ENCODE data around the gene PCNX1. TPM values are rescaled to one million over a fixed set of nuclear protein-coding genes. Genes with fewer than 3 reads are reported as not detected.
"Not testable (repeated sequence)": the region's sequence is repeated elsewhere in the genome, so short reads cannot be mapped to it uniquely, and the experiment has no call there.

PCNX1 gene
- total and polyA plus RNA-seq, 2 donors = 16.0 to 127 TPM

- no peak for DNase-seq (ENCODE audit: extremely low spot score)
- 80% methylated on average over 1 of the region's 1 CpG for WGBS
- Histone ChIP-seq H3K4me3 (ENCODE audit: low read depth, low read length) (no peak overlapping the region), H3K27ac (ENCODE audit: low read depth) (no peak overlapping the region), H3K36me3 (ENCODE audit: insufficient read depth) (no peaks in the 10 kb centered on the region), H3K4me1 (ENCODE audit: insufficient read depth) (no peaks in the 10 kb centered on the region)
Observed at GRCh38 chr14:71011479-71011878, 104.2 kb downstream of the PCNX1 start.

GRCh38 chr14:71012888-71013287 lies 105.6 kb downstream of the PCNX1 start:
- Histone ChIP-seq H3K36me3 (ENCODE audit: insufficient read depth) (no peaks in the 10 kb centered on the region), H3K4me3 (ENCODE audit: low read depth, low read length) (no peak overlapping the region), H3K4me1 (ENCODE audit: insufficient read depth) (no peaks in the 10 kb centered on the region), H3K27ac (ENCODE audit: low read depth) (no peak overlapping the region)
- DNase-seq (ENCODE audit: extremely low spot score) = no peak
- WGBS = 89% methylated on average over 4 of the region's 4 CpGs

- H3K27ac ChIP-seq (ENCODE audit: low read depth) = no peak overlapping the region
- WGBS = 25% methylated on average over 1 of the region's 1 CpG
- H3K4me3 ChIP-seq (ENCODE audit: low read depth, low read length) = no peak overlapping the region
- DNase-seq (ENCODE audit: extremely low spot score) = no peak
- H3K36me3 ChIP-seq (ENCODE audit: insufficient read depth) = no peaks in the 10 kb centered on the region
- no peaks in the 10 kb centered on the region for H3K4me1 ChIP-seq (ENCODE audit: insufficient read depth)
Observed at GRCh38 chr14:71013551-71014192, 106.4 kb downstream of the PCNX1 start.

GRCh38 chr14:71019917-71020316 lies 112.7 kb downstream of the PCNX1 start:
- H3K36me3 ChIP-seq (ENCODE audit: insufficient read depth); DNase-seq (ENCODE audit: extremely low spot score); H3K27ac ChIP-seq (ENCODE audit: low read depth); H3K4me1 ChIP-seq (ENCODE audit: insufficient read depth); H3K4me3 ChIP-seq (ENCODE audit: low read depth, low read length): not testable (repeated sequence)
- 99% methylated on average over 2 of the region's 3 CpGs for WGBS

GRCh38 chr14:71021347-71022011 lies 114.2 kb downstream of the PCNX1 start:
- WGBS = 13% methylated on average over 1 of the region's 1 CpG
- no peak overlapping the region for H3K27ac ChIP-seq (ENCODE audit: low read depth)

GRCh38 chr14:71022012-71022869 lies 115.0 kb downstream of the PCNX1 start:
- H3K4me3 ChIP-seq (ENCODE audit: low read depth, low read length) = no peak overlapping the region
- no peak for DNase-seq (ENCODE audit: extremely low spot score)
- H3K4me1 ChIP-seq (ENCODE audit: insufficient read depth) = no peaks in the 10 kb centered on the region
- H3K36me3 ChIP-seq (ENCODE audit: insufficient read depth) = no peaks in the 10 kb centered on the region
- no peak overlapping the region for H3K27ac ChIP-seq (ENCODE audit: low read depth)
- 69% methylated on average over 3 of the region's 3 CpGs for WGBS

More at GRCh38 chr14:71021347-71022011, 114.2 kb downstream of the PCNX1 start:
- Histone ChIP-seq H3K36me3 (ENCODE audit: insufficient read depth) (no peaks in the 10 kb centered on the region), H3K4me3 (ENCODE audit: low read depth, low read length) (no peak overlapping the region), H3K4me1 (ENCODE audit: insufficient read depth) (no peaks in the 10 kb centered on the region)
- no peak for DNase-seq (ENCODE audit: extremely low spot score)

- no peak overlapping the region for H3K27ac ChIP-seq (ENCODE audit: low read depth)
- DNase-seq (ENCODE audit: extremely low spot score) = no peak
- no peaks in the 10 kb centered on the region for H3K36me3 ChIP-seq (ENCODE audit: insufficient read depth)
Observed at GRCh38 chr14:71022939-71023338, 115.7 kb downstream of the PCNX1 start.

GRCh38 chr14:71029236-71029781 lies 122.0 kb downstream of the PCNX1 start:
- H3K27ac ChIP-seq (ENCODE audit: low read depth) = no peak overlapping the region
- H3K36me3 ChIP-seq (ENCODE audit: insufficient read depth) = peaks cover 4% of the 10 kb centered on the region
- 95% methylated on average over 2 of the region's 2 CpGs for WGBS
- H3K4me1 ChIP-seq (ENCODE audit: insufficient read depth) = no peaks in the 10 kb centered on the region
- H3K4me3 ChIP-seq (ENCODE audit: low read depth, low read length) = no peak overlapping the region
- DNase-seq (ENCODE audit: extremely low spot score) = no peak

More at GRCh38 chr14:71022939-71023338, 115.7 kb downstream of the PCNX1 start:
- Histone ChIP-seq H3K4me1 (ENCODE audit: insufficient read depth) (no peaks in the 10 kb centered on the region), H3K4me3 (ENCODE audit: low read depth, low read length) (no peak overlapping the region)

- Histone ChIP-seq H3K4me3 (ENCODE audit: low read depth, low read length) (no peak overlapping the region), H3K27ac (ENCODE audit: low read depth) (no peak overlapping the region), H3K36me3 (ENCODE audit: insufficient read depth) (peaks cover 6% of the 10 kb centered on the region), H3K4me1 (ENCODE audit: insufficient read depth) (no peaks in the 10 kb centered on the region)
- WGBS = 91% methylated on average over 1 of the region's 1 CpG
- DNase-seq (ENCODE audit: extremely low spot score) = no peak
Observed at GRCh38 chr14:71031000-71031399, 123.7 kb downstream of the PCNX1 start.

- Histone ChIP-seq H3K4me1 (ENCODE audit: insufficient read depth) (no peaks in the 10 kb centered on the region), H3K36me3 (ENCODE audit: insufficient read depth) (peaks cover 9% of the 10 kb centered on the region), H3K27ac (ENCODE audit: low read depth) (no peak overlapping the region), H3K4me3 (ENCODE audit: low read depth, low read length) (no peak overlapping the region)
- WGBS = 98% methylated on average over 4 of the region's 4 CpGs
- no peak for DNase-seq (ENCODE audit: extremely low spot score)
Observed at GRCh38 chr14:71036433-71036832, 129.2 kb downstream of the PCNX1 start.

GRCh38 chr14:71048393-71048792 lies 141.1 kb downstream of the PCNX1 start:
- Histone ChIP-seq H3K27ac (ENCODE audit: low read depth) (no peak overlapping the region), H3K4me3 (ENCODE audit: low read depth, low read length) (no peak overlapping the region), H3K36me3 (ENCODE audit: insufficient read depth) (no peaks in the 10 kb centered on the region), H3K4me1 (ENCODE audit: insufficient read depth) (no peaks in the 10 kb centered on the region)
- no peak for DNase-seq (ENCODE audit: extremely low spot score)

- WGBS = 84% methylated on average over 3 of the region's 3 CpGs
- Histone ChIP-seq H3K4me3 (ENCODE audit: low read depth, low read length) (no peak overlapping the region), H3K4me1 (ENCODE audit: insufficient read depth) (no peaks in the 10 kb centered on the region), H3K36me3 (ENCODE audit: insufficient read depth) (no peaks in the 10 kb centered on the region), H3K27ac (ENCODE audit: low read depth) (no peak overlapping the region)
- DNase-seq (ENCODE audit: extremely low spot score) = no peak
Observed at GRCh38 chr14:71049435-71050133, 142.3 kb downstream of the PCNX1 start.

- Histone ChIP-seq H3K4me3 (ENCODE audit: low read depth, low read length) (no peak overlapping the region), H3K36me3 (ENCODE audit: insufficient read depth) (no peaks in the 10 kb centered on the region), H3K4me1 (ENCODE audit: insufficient read depth) (no peaks in the 10 kb centered on the region), H3K27ac (ENCODE audit: low read depth) (no peak overlapping the region)
- no peak for DNase-seq (ENCODE audit: extremely low spot score)
- WGBS = 96% methylated on average over 2 of the region's 2 CpGs
Observed at GRCh38 chr14:71050227-71050823, 143.1 kb downstream of the PCNX1 start.

Measured in urinary bladder (tissue), 4 donors.